HG03103 (cell line): Measurements from ENCODE around the gene RECQL5.

ENCODE experiments used
- ATAC-seq: cut with Tn5 transposase; IDR thresholded peaks from one replicate; pipeline ENCODE4 v1.9.1; 2021; ENCODE audit warnings: low read depth; ENCODE audit not compliant: unreplicated experiment

Gene RECQL5

DNA sequence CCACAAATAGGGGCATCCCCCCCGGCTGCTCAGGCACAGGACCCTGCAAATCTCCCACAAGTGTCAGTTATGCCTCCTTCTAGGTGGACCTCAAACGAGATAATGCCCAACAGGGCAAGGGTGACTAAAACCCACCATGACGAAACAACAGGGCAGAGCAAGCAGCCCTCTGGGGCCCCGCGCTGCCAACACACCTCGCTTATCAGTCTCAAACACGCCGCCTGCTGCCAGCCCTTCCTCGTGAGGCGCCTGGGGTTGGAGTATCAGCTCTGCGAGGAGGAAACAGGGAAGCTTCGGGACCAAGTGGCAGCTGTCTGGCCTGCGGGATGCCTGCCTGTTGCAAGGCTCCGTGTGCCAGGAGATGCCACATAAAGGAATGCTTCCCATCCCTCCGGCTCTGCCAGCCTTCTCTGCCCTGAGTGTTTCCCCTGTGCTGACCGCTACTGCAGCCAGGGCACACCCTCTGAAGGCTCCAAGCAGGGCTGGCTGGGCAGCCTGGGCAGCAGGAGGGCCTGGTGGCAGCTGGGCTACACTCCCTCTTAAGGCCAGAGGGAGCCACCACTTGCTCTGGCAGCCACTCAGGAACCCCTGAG is 31.2 kb downstream of the RECQL5 start:
- no peak for ATAC-seq

DNA sequence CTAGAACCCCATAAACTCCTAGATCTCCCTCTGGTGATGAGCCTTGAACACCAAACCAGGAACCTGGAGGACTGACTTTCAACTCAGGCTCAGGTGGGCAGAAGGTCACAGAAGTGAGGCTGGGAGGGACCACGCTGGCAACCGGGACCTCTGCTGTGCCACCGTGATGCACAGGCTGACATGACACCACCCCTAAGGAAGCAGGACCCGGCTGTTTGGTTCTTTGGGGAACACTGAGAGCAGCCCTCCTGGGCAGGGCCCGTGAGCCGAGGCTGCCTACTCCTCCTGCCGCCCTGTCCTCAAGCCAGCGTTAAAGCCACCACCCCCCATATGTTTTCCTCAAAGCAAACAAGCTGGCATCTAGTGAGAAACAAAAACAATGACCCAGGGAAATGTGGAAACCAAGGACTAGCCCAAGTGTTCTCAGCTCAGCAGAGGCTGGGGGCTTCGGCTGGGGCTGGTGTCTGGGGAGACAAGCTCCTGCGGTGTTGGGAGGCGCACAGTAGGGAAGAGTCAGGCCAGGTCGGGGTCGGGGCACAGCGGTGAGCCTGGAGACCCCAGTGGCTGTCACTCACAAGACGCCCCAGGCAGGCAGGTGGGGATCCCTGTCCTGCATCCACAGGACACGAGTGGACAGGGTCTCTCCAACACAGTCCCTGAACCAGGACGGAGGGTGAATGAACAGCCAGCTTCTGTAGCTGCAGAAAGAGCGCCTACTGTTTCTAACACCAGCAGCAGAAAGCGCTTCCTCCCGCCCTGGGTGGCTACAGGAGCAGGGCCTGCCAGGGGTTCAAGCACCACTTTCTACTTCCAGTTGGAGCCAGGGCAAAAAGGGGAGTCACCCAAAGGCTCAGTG is 32.0 kb downstream of the RECQL5 start:
- no peak for ATAC-seq

DNA sequence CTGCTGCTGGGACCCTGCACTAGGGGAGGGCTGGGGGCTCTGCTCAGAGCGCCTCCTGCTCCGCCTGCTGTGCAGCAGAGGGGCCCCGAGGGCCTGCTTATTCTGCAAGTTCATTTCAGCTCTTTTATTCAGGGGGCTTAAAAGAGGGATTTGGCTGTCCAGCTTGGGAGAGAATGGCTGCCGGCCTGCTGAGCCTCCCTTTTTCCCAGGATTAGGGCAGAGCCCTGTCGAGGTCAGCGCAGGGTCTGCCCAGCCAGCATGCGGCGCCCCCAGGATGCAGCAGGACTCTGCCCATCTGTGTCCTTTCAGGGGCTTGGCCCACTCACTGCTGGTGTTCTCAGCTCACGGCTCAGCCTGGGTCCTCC is 32.6 kb downstream of the RECQL5 start:
- no peak for ATAC-seq

DNA sequence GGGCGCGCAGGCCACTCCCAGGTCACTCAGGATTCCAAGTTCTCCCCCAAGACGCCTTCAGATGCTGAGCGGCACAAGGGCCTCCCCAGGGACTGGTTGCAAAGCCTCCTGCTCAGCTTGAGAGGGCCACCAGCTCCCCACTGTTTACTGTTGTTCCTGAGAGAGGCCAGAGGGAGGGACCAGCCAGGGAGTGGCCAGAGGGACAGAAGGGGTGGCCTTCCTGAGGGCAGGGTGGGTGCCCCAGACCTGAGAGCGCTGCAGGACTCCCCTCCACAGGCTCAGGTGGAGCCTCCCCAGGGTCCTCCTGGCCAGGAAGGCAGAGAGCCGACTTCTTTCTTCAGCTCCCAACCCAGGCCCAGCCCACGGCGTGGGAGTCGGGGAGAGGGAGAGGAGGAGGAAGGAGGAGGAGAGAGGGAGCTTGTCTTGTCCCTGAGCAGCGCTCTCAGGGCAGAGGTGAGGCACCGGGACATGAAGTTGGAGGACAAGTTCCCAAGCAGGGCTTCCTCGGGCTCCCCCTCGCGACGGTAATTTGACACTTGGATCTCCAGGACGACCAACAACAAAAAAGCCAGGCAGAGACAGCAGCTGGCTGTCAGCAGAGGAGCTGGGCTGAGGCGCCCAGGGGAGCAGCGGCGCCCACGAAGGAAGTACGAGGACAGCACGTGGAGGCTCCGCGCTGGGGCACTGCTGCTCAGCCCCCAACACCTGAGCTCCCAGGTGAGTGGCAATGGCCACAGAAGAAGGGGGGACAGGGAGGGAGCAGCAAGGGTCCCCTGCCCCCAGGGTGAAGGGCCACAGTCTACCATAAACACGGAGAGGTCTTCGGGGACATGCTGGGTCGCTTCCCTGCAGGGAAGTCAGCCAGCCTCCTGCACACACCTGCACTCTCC is 33.2 kb downstream of the RECQL5 start:
- no peak for ATAC-seq

DNA sequence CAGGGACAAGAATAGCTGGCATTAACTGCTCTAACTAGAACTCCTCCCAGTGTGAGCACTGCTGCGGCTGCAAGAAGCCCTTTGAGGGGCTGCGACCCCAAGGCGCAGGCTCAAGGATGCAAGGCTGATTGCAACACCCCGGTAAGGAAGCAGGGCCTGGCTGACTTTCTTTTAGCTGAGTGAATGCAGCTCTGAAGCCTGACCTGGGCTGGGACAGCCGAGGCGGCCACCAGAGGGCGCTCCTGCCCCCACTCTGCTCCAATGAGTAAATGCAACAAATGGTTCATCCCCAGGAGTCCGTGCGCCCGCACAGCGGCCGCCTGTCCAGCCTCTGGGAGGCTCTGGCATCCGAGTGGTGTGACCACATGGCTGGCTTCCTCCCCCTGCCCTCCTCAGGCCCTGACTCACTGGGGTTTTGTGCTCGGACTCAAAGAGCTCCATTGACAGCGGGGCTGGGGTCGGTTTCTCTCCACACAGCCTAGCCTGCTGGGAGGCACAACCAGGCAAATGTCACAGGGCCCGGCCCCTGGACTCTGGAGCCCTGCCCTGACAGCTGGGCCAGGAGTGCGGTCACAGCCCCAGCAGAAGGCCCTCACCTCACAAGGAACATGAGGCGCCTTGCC is 34.0 kb downstream of the RECQL5 start, which contains the start of gene SMIM5:
Gene SMIM5, plus strand, starts transcription at position 572 of the 623 bp plus-strand sequence. CDS start 6,768 bp downstream, outside the sequence.
- ATAC-seq = no peak

DNA sequence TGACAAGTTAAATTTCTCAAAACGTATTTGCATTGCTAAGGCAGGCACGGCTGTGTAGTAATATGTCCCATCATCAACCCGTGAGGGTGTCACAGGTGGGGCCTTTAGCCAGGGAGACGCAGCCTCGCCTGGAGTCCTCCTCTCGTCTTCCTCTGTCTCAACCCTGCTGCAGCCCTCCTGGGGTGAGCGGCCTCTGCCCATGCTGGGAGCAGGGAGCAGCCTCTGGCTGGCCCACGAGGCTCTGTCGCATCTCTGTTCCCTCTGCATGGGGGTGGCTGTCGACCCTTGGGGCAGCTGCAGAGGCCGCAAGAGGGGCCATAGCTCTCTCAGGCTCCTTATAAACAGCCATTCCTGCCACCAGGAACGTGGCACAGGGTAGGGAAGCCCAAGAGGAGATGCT is 34.5 kb downstream of the RECQL5 start:
- no peak for ATAC-seq

DNA sequence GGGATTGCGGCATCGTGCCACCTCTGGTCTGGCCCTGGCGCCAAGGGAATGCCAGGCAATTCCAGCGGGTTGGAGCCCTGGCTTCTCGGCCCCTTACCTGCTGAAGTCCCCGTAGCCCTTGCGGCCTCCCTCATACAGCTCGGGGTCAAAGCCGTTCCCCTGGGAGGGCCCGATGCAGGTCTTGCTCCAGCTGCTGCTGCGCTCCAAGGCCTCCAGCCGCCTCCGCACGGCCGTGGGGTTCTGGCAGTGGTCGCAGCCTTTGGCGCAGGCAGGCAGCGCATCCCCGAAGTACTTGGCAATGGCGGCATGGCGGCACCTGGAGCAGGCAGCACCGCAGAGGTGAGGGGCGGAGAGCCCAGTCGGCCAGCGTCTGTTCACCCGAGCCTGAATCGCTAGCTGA is 35.6 kb downstream of the RECQL5 start:
- ATAC-seq = no peak

DNA sequence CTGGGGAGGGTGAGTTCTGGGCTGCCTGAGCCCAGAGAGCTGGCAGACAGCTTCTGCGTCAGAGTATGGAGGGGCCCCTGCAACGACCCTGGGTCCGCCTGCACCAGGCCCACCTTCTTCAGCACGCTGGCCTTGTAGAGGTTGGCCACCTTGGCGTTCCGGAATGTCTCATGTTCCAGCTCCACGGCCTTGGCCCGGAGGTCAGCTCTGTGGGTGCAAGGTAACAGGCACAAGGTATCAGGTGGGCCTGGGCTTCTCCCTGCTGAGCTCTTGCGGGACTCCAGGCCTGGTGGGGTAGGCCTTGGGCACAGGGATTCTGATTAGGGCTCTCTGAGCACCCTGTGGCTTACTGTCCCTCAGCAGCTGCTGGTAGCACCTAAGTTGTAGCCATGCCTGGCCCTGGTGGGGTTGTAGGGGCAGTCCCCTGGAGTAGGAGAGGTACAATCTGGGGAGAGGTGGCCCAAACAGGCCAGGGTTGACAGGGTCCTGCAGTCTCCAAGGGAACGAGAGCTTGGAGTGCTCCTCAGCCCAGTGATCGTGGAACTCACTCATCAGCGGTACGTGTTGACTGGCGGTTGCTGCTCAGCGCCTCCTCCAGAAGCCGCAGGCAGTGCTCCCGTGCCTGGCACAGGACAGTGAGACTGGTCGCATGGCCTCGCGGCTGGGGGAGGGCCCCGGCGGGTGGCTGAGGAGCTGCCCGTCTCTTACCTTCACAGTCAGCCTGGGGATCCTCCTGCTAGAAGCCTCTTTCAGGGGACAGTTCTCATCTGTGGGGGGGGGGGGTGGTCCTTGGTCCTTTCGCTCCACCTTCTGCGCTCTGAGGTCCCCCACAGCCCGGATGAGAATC is 36.7 kb downstream of the RECQL5 start:
- no peak for ATAC-seq

DNA sequence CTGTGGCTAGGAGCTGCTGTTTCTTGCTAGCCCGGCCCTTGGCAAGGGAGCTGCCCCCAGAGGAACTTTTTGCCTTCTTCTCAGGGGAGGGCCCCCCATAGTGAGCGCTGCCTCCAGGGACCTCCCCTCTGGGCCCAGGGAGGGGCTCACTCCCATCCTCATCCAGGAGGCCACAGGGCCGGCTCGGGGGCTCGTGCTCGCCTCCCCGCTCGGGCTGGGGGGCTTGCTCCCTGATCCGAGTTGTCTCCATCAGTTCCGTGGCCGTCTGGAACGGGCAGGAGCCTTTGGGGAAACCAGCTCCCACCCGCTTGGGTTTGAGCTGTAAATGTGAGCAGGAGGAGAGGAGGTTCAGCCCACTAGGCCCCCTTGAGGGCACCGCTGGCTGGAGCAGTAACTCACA is 37.8 kb downstream of the RECQL5 start:
- no peak for ATAC-seq

DNA sequence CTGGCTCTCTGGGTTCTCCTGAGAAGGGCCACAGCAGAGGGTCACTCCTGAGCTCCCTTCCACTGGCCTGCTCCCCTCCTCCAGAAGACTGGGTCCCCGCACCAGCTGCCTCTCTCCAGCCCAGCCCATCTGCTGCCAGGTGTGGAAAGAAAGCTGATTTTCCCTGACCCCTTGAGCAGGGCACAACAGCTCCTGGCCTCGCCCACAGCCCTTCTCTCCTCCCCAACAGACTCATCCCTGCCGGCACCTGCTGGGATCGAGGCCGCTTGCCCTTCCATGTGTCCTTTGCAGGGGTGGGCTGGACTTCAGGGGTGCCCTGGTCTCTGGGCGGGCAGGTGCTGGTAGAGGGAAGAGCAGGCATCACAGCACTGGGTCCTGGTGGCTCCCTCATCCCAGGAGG is 38.5 kb downstream of the RECQL5 start:
- no peak for ATAC-seq

DNA sequence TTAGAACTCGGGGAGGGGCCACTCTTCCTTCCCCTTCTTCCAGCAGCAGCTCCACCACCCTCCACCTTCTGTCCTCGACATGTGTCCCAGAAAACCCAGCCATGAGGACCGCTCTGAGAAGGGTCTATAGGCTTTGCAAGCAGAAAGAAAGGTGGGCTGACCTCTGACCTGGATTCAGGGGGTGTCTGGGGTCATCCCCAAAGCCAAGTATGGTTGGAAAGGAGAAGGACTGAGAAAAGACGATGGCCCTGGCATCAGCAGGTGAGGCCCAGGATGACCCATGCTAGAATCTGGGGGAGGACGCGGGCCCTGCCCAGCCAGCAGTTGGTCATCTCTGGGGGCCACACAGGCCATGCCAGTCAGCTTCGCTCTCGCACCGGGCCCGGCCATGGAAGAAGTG is 39.9 kb downstream of the RECQL5 start:
- ATAC-seq = no peak

DNA sequence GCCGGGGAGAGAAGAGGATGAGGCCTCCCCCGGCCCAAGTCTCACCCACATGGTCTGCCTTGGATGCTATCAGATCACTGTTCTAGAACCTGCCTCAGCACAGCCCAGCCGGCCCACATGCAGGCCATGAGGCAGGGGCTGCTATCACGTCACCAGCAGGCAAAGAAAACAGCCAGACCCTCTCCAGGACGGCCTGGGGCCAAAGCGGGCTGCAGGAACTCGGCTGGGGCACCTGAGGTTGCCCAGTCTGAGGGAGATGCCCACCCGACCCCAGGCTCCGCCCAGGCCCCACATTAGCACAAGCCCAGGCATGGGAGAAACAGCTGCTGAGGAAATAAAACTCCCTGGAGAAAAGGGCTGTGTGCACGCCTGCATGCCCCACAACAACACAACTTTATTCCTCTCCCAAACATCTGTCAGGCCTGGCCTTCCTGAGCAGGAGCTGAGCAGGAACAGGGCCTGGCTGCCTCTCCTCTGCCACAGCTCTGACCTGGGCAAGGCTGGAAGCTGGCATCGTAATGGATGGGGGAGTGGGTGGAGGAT is 40.4 kb downstream of the RECQL5 start:
- ATAC-seq = no peak

DNA sequence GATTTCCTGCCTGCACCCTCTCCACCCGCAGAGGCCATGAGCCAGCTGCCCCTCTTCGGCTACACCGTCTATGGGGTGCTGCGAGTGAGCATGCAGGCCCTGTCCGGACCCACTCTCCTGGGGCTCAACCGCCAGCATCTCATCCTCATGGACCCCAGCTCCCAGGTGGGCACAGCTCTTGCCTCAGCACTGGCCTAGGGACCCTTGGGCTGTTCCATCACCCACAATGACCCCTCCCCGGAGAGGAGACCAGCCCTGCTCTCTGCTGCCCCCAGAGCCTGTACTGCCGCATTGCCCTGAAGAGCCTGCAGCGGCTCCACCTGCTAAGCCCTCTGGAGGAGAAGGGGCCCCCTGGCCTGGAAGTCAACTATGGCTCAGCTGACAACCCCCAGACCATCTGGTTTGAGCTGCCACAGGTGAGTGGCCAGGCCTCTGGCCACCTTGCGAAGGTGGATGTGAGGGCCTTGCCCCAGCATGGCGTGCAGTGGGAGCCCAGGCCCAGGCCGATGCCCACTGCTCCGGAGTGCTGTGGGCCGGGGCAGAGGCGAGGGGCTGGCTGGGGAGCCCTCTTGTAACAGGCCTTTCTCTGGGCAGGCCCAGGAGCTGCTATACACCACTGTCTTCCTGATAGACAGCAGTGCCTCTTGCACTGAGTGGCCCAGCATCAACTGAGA is 41.0 kb downstream of the RECQL5 start:
- no peak for ATAC-seq

DNA sequence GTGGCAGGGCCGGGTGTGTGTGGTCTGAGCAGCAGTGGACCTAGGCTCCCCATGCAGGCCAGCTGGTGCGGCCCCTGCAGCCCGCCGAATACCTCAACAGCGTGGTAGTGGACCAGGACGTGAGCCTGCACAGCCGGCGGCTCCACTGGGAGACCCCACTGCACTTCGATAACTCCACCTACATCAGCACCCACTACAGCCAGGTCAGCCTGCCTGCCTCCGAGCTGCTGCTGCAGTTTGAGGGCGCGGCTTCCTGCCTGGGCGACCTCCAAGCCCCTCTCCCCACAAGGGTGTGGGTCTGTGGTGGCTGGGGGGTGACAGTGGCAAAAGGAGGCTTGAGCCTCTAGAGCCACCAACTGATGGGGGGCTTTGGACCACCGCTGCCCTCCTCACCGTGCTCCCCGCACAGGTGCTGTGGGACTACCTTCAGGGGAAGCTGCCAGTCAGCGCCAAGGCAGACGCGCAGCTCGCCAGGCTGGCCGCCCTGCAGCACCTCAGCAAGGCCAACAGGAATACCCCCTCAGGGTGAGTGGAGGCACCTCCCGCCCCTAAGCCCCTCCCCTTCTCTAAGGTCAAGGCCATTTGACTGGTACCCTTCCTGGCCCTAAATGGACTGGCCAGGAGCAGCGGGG is 42.1 kb downstream of the RECQL5 start:
- no peak for ATAC-seq

DNA sequence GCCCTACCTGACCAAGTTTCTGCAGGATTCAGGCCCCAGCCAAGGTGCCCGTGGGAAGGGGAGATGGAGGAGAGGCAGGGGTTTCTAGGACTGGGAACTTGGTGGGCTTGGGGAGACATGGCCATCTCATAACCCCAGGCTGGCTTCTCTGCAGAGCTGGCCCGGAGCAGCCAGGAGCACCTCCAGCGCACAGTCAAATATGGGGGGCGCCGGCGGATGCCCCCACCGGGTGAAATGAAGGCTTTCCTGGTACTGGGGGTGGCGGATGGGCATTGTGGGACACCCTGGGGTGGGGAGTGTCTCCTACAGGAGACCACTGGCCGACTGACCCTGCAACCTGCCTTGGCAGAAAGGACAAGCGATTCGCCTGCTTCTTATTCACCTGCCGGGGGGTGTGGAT is 42.9 kb downstream of the RECQL5 start:
- ATAC-seq = no peak

DNA sequence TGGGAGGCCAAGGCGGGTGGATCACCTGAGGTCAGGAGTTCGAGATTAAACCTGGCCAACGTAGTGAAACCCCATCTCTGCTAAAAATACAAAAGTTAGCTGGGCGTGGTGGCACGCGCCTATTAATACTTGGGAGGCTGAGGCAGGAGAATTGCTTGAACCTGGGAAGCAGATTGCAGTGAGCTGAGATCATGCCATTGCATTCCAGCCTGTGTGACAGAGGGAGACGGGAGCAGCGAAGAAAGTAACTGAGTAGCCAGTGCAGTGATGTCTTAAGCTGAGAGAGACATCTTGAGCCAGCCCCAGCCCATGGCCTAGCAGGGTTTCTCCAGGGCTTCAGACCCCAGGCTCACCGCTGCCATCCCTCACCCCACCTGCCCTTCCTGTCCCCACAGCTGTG is 43.6 kb downstream of the RECQL5 start:
- ATAC-seq = no peak

DNA sequence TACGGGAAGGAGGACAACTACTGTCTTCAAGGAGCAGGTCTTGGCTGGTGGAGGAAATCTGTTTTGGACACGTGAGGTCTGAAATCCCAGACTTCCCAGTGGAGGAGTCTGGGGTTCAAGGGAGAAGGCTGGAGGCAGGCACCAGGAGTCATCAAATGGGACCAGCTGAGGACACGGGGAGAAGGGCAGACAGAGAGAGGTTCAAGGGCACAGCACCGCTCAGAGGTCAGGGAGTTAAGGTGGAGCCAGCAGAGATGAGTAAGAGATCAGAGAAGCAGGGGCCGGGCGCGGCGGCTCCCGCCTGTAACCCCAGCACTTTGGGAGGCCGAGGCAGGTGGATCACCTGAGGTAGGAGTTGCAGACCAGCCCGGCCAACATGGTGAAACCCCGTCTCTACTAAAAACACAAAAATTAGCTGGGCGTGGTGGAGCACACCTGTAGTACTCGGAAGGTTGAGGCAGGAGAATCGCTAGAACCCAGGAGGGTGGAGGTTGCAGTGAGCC is 44.1 kb downstream of the RECQL5 start:
- no peak for ATAC-seq

DNA sequence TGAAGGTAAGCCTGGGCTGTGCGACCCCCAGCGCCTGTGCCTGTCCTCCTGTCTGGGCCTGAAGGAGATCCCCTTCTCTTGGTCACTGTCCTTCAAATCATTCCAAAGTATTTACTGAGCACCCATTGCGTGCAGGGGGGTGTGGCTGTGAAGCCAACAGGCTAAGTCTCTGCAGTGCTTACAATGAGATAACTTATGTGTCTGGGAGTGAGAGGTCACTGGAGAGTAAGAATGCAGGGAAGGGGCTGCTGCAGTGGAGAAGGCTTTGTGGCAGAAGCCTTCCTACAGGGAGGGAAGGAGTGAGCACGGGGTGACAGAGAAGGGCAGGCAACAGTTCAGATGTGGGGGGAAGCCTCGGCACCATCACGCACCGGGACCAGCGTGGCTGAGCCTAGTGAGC is 44.9 kb downstream of the RECQL5 start:
- ATAC-seq = no peak
